WTC11 (cell line): ENCODE results near the gene IRAK2.

Experiments used
- ATF3 ChIP-seq: sonication (generic); formaldehyde crosslinking; conservative IDR thresholded peaks from 2 replicates; pipeline ENCODE4 v1.8.1; 2022; ENCODE audit warnings: mild to moderate bottlenecking, missing genetic modification reagents
- CBFB ChIP-seq: sonication (generic); formaldehyde crosslinking; IDR thresholded peaks from 2 replicates; pipeline ENCODE4 v1.8.1; 2022; ENCODE audit warnings: mild to moderate bottlenecking, low read depth, missing genetic modification reagents
- CTCF ChIP-seq: fragments of 200-600 bp; IDR thresholded peaks from 2 replicates; pipeline ENCODE4 v1.8.0; 2022; ENCODE audit warnings: antibody characterized with exemption
- FOXP1 ChIP-seq: sonication (generic); formaldehyde crosslinking; IDR thresholded peaks from 2 replicates; pipeline ENCODE4 v1.8.0; 2022; ENCODE audit warnings: missing genetic modification reagents, mild to moderate bottlenecking, moderate library complexity, borderline replicate concordance
- USF2 ChIP-seq: sonication (generic); formaldehyde crosslinking; IDR thresholded peaks from 2 replicates; pipeline ENCODE4 v1.8.1; 2023; ENCODE audit warnings: mild to moderate bottlenecking, missing genetic modification reagents, moderate library complexity
- ZNF138 ChIP-seq: sonication (generic); formaldehyde crosslinking; conservative IDR thresholded peaks from 2 replicates; pipeline ENCODE4 v1.8.1; 2022; ENCODE audit warnings: mild to moderate bottlenecking, moderate library complexity, missing genetic modification reagents

GRCh38 chr3:10136426-10137005, 28.2 kb upstream of the IRAK2 start:
- no peak for TF ChIP-seq CTCF
- TF ChIP-seq USF2 (CRISPR knock-in tag), result no peak
- TF ChIP-seq CBFB (CRISPR knock-in tag), result no peak
- no peak for TF ChIP-seq ATF3 (CRISPR knock-in tag)
- TF ChIP-seq ZNF138 (CRISPR knock-in tag), result no peak
- TF ChIP-seq FOXP1 (CRISPR knock-in tag), result no peak
